ENCODE results near the gene CLDN11.
A peak's percentile ranks its signal among the peaks of the same experiment; 100 is the strongest.

The CLDN11 gene

DNA sequence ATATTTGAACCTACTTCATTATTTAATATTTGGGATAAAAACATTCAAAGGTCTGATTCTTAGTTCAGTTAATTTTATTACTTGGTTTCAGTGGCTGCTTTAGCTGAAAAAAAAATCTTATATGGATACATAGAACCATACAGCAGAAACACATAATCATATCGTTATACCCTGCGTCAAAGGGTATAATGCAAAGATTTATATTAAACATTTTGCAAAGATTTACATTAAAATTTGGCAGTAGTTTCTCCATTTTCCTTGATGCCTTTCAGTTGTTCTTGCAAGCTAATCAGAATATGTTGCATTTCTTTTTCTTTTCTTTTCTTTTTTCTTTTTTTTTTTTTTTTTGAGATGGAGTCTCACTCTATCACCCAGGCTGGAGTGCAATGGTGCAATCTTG lies 31.4 kb downstream of the CLDN11 start:
- H3K27me3 Mint-ChIP-seq (ENCODE audit: low read depth, poor library complexity) = no peaks in the 10 kb centered on the region
- H3K4me1 Mint-ChIP-seq = peaks cover 25% of the 10 kb centered on the region
- TF ChIP-seq, protein P1, sequence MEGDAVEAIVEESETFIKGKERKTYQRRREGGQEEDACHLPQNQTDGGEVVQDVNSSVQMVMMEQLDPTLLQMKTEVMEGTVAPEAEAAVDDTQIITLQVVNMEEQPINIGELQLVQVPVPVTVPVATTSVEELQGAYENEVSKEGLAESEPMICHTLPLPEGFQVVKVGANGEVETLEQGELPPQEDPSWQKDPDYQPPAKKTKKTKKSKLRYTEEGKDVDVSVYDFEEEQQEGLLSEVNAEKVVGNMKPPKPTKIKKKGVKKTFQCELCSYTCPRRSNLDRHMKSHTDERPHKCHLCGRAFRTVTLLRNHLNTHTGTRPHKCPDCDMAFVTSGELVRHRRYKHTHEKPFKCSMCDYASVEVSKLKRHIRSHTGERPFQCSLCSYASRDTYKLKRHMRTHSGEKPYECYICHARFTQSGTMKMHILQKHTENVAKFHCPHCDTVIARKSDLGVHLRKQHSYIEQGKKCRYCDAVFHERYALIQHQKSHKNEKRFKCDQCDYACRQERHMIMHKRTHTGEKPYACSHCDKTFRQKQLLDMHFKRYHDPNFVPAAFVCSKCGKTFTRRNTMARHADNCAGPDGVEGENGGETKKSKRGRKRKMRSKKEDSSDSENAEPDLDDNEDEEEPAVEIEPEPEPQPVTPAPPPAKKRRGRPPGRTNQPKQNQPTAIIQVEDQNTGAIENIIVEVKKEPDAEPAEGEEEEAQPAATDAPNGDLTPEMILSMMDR (IDR thresholded peaks at IDR 0.05) = no peak
- H3K36me3 Mint-ChIP-seq (ENCODE audit: low read depth) = no peaks in the 10 kb centered on the region
- DNase-seq = no peak
- no peak overlapping the region for H3K4me3 Mint-ChIP-seq
- no peak overlapping the region for H3K27ac Mint-ChIP-seq
- no peaks in the 10 kb centered on the region for H3K9me3 Mint-ChIP-seq

DNA sequence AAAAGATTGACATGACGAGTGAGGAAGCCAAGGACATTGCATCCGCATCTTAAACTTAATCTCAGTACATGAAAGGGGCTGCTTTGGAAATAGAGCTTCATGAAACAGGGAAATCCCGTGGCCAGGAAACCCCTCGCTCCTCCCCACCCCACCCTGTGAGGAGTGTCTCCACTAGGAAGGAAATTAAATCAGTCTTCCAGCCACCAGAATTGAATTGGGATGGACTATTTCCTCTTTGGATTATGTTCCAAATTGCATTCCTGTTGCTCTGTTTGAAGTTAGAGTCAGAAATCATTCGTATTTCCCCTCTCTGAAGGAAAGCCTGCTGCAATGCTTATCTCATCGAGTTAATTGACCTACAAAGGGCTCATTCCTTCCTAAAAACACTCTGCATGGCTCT lies 35.8 kb downstream of the CLDN11 start:
- Mint-ChIP-seq H3K4me1 (peaks cover 19% of the 10 kb centered on the region), H3K9me3 (no peaks in the 10 kb centered on the region), H3K4me3 (no peak overlapping the region), H3K27me3 (ENCODE audit: low read depth, poor library complexity) (no peaks in the 10 kb centered on the region), H3K27ac (no peak overlapping the region), H3K36me3 (ENCODE audit: low read depth) (no peaks in the 10 kb centered on the region)
- TF ChIP-seq, protein P1 (IDR thresholded peaks at IDR 0.05) = no peak
- DNase-seq = no peak

DNA sequence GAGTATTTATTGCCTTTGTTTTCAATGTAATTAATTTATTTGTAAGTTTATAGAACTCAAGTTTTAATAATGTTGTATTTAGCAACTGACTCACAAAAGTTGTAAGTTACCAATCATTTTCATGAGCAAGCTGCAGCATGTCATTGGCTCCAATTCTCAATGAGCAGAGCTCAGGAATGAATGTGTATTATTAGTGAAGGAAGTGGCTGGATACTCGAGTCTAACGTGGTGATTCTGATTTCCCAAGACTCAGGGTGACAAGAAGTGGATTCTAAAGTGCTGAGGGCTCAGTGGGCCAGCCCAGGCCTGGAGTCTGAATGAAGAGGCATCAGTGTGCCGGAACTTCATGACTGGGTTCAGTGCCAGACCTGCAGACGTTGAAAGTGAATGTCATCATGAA lies 39.6 kb downstream of the CLDN11 start:
- Mint-ChIP-seq H3K9me3 (no peaks in the 10 kb centered on the region), H3K4me1 (peaks cover 24% of the 10 kb centered on the region), H3K27ac (no peak overlapping the region), H3K36me3 (ENCODE audit: low read depth) (no peaks in the 10 kb centered on the region), H3K27me3 (ENCODE audit: low read depth, poor library complexity) (peaks cover 3% of the 10 kb centered on the region), H3K4me3 (no peak overlapping the region)
- TF ChIP-seq, protein P1 (IDR thresholded peaks at IDR 0.05) = no peak
- DNase-seq = no peak

DNA sequence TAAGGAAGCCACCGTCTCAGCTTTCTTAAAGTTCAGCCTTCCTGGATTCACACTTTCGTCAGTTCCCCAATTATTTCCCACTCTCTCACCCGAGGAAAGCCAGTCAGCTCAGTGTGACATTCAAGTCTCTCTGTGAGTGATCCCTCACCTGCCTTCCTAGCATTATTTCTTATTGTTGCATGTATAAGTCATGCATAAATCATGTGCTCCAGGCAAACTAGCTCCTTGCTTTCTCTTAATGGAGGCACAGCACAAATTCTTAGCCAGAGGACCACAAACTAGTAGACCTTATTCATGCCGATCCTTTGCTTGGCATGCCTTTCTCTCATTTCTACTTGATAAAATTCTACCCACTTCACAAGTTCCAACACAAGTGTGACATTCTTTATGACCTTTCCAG lies 44.3 kb downstream of the CLDN11 start:
- no peaks in the 10 kb centered on the region for H3K36me3 Mint-ChIP-seq (ENCODE audit: low read depth)
- no peak for DNase-seq
- no peak overlapping the region for H3K27ac Mint-ChIP-seq
- no peak overlapping the region for H3K4me3 Mint-ChIP-seq
- H3K27me3 Mint-ChIP-seq (ENCODE audit: low read depth, poor library complexity) = peaks cover 6% of the 10 kb centered on the region
- H3K4me1 Mint-ChIP-seq = peaks cover 62% of the 10 kb centered on the region
- H3K9me3 Mint-ChIP-seq = no peaks in the 10 kb centered on the region
- TF ChIP-seq, protein P1 (IDR thresholded peaks at IDR 0.05) = no peak

DNA sequence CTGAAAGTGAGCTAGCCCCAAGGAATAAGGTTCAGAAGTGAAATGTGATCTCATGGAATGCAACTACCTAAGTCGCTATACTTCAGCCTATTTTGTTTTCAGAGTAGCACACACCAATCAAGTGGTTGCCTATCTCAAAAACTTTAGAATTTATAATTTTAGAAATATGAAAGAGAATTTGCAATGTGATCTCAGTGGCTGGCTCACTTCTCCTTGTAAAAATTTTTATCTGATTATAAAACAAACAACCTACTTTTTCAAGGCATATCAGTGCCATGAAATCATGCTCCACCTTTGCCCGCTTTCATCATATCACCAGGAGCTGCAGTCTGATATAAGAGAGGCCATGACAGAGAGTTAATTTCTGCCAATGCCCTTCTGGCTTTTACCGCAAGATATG lies 47.3 kb downstream of the CLDN11 start:
- DNase-seq = no peak
- Mint-ChIP-seq H3K27me3 (ENCODE audit: low read depth, poor library complexity) (peaks cover 6% of the 10 kb centered on the region), H3K4me1 (peaks cover 85% of the 10 kb centered on the region), H3K27ac (no peak overlapping the region), H3K4me3 (no peak overlapping the region), H3K9me3 (no peaks in the 10 kb centered on the region), H3K36me3 (ENCODE audit: low read depth) (no peaks in the 10 kb centered on the region)
- TF ChIP-seq, protein P1 (IDR thresholded peaks at IDR 0.05) = no peak

DNA sequence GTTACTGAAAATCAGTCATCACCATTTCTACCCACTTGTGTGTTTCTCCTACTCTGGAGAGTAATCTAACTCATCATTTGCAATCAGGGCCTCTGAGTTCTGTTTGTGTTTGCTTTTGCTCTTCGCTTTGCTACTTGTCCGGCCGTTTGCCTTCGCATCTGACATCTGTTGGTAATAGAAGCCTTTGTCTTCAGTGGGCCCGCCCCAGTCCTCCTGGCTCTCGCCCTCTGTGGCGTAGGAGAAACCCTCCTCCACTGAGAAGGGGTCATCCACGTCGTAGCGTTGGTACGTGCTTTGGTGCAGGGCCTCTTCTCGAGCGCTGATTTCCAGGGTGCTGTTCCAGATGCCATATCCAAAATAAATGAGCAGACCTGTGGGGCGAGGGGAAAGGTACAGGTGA lies 48.3 kb downstream of the CLDN11 start:
- Mint-ChIP-seq H3K27ac (peak overlapping the region; percentile 98), H3K9me3 (no peaks in the 10 kb centered on the region), H3K4me1 (peaks cover 91% of the 10 kb centered on the region), H3K4me3 (peak overlapping the region; percentile 61), H3K36me3 (ENCODE audit: low read depth) (no peaks in the 10 kb centered on the region), H3K27me3 (ENCODE audit: low read depth, poor library complexity) (peaks cover 4% of the 10 kb centered on the region)
- peak; percentile 36 for DNase-seq
- TF ChIP-seq, protein P1 (IDR thresholded peaks at IDR 0.05) = no peak
